GM10266 (cell line): ENCODE data around the gene DBP.

ENCODE experiments used
- DNase-seq: peaks from one replicate; pipeline ENCODE4 v3.0.0; 2012; ENCODE audit errors: extremely low spot score
- CTCF ChIP-seq: IDR thresholded peaks from 2 replicates; pipeline ENCODE4 v1.5.1; 2012; ENCODE audit warnings: mild to moderate bottlenecking, low read depth; ENCODE audit not compliant: control insufficient read depth, insufficient read depth; ENCODE audit errors: missing control alignments

DBP gene

GRCh38 chr19:48617146-48617937 is 19.8 kb downstream of the DBP start:
- no peak for DNase-seq
- TF ChIP-seq CTCF = no peak

GRCh38 chr19:48616491-48617056 is 20.6 kb downstream of the DBP start:
- DNase-seq = no peak

GRCh38 chr19:48616041-48616436 is 21.1 kb downstream of the DBP start:
- TF ChIP-seq CTCF = no peak
- no peak for DNase-seq

More at GRCh38 chr19:48616491-48617056, 20.6 kb downstream of the DBP start:
- no peak for TF ChIP-seq CTCF

- no peak for DNase-seq
- no peak for TF ChIP-seq CTCF
Observed at GRCh38 chr19:48615231-48616040, 21.7 kb downstream of the DBP start.

GRCh38 chr19:48614436-48615230 is 22.5 kb downstream of the DBP start, which contains the start of gene FAM83E:
FAM83E (minus strand) TSS chr19:48615076; CDS start chr19:48613372, 1,704 bp downstream.
- TF ChIP-seq CTCF = no peak
- DNase-seq = no peak

- no peak for DNase-seq
- TF ChIP-seq CTCF = no peak
Observed at GRCh38 chr19:48613852-48614435, 23.2 kb downstream of the DBP start.
